Osteoblast (primary cell): Measurements from ENCODE around the gene SOX4. TPM values are rescaled to one million over a fixed set of nuclear protein-coding genes. Genes with fewer than 3 reads are reported as not detected.

Source experiments
- DNase-seq: peaks from one replicate; pipeline ENCODE4 v3.0.0; 2011; ENCODE audit warnings: low spot score, mixed read lengths; ENCODE audit not compliant: insufficient read length; ENCODE audit errors: missing footprints
- H2AFZ ChIP-seq: 2 replicates; pipeline ENCODE4 v1.6.0; 2011; ENCODE audit warnings: mild to moderate bottlenecking, low read length
- H3K27ac ChIP-seq: 2 replicates; pipeline ENCODE4 v1.5.1; 2011; ENCODE audit warnings: mild to moderate bottlenecking, low read depth, low read length, moderate library complexity
- H3K27me3 ChIP-seq: 2 replicates; pipeline ENCODE4 v1.6.0; 2012; ENCODE audit warnings: mild to moderate bottlenecking, control low read depth, inconsistent platforms, low read length, moderate library complexity; ENCODE audit not compliant: insufficient read depth
- H3K36me3 ChIP-seq: 2 replicates; pipeline ENCODE4 v1.5.1; 2011; ENCODE audit warnings: mild to moderate bottlenecking, low read length, control low read depth, moderate library complexity; ENCODE audit not compliant: insufficient read depth
- H3K4me1 ChIP-seq: 2 replicates; pipeline ENCODE4 v1.5.1; 2011; ENCODE audit warnings: mild to moderate bottlenecking, low read length, control low read depth, moderate library complexity; ENCODE audit not compliant: insufficient read depth
- H3K4me2 ChIP-seq: 2 replicates; pipeline ENCODE4 v1.6.0; 2011; ENCODE audit warnings: mild to moderate bottlenecking, low read length; ENCODE audit not compliant: insufficient read depth
- H3K4me3 ChIP-seq: fragments of 200-600 bp; sonication (generic); 3 replicates; pipeline ENCODE4 v1.5.1; 2012; ENCODE audit warnings: mild to moderate bottlenecking, low read length, inconsistent platforms; ENCODE audit not compliant: insufficient read depth
- H3K79me2 ChIP-seq: 2 replicates; pipeline ENCODE4 v1.6.0; 2012; ENCODE audit warnings: mild to moderate bottlenecking, low read length, control low read depth, inconsistent platforms; ENCODE audit not compliant: insufficient read depth
- H3K9me3 ChIP-seq: 2 replicates; pipeline ENCODE4 v1.5.1; 2011; ENCODE audit warnings: low read depth, low read length, control low read depth
- H4K20me1 ChIP-seq: 2 replicates; pipeline ENCODE4 v1.6.0; 2012; ENCODE audit warnings: mild to moderate bottlenecking, low read length, control low read depth; ENCODE audit not compliant: insufficient read depth
- CTCF ChIP-seq: IDR thresholded peaks from 2 replicates; pipeline ENCODE4 v1.5.1; 2011; ENCODE audit warnings: mild to moderate bottlenecking, low read depth, low read length, moderate library complexity; ENCODE audit errors: extremely low read depth
- total RNA-seq: library from RNA; depleted of rRNA; stranded (reverse); fragments of >200 nt; gene quantifications from 2 replicates; pipeline ENCODE4 v1.2.3, GENCODE V29; 2012

SOX4 gene
- total RNA-seq, 1 donor: 81.1 TPM

GRCh38 chr6:21595285-21596144, 2.0 kb downstream of the SOX4 start:
- peak overlapping the region; percentile 84 for H2AFZ ChIP-seq

DNA sequence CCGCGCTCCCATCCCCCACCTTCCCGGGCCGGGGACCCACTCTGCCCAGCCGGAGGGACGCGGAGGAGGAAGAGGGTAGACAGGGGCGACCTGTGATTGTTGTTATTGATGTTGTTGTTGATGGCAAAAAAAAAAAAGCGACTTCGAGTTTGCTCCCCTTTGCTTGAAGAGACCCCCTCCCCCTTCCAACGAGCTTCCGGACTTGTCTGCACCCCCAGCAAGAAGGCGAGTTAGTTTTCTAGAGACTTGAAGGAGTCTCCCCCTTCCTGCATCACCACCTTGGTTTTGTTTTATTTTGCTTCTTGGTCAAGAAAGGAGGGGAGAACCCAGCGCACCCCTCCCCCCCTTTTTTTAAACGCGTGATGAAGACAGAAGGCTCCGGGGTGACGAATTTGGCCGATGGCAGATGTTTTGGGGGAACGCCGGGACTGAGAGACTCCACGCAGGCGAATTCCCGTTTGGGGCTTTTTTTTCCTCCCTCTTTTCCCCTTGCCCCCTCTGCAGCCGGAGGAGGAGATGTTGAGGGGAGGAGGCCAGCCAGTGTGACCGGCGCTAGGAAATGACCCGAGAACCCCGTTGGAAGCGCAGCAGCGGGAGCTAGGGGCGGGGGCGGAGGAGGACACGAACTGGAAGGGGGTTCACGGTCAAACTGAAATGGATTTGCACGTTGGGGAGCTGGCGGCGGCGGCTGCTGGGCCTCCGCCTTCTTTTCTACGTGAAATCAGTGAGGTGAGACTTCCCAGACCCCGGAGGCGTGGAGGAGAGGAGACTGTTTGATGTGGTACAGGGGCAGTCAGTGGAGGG, 2.8 kb downstream of the SOX4 start:
- Histone ChIP-seq H3K9me3 (no peaks in the 10 kb centered on the region), H3K27ac (peak overlapping the region; percentile 87), H3K36me3 (no peaks in the 10 kb centered on the region), H4K20me1 (peaks cover 10% of the 10 kb centered on the region), H3K27me3 (peaks cover 3% of the 10 kb centered on the region), H3K4me1 (peaks cover 16% of the 10 kb centered on the region), H2AFZ (peak overlapping the region; percentile 84), H3K4me2 (peak overlapping the region; percentile 88), H3K4me3 (peak overlapping the region; percentile 94), H3K79me2 (peaks cover 39% of the 10 kb centered on the region)
- no peak for TF ChIP-seq CTCF
- DNase-seq: peak; percentile 93

More at GRCh38 chr6:21595285-21596144, 2.0 kb downstream of the SOX4 start:
- Histone ChIP-seq H3K9me3 (no peaks in the 10 kb centered on the region), H3K4me3 (peak overlapping the region; percentile 94), H3K4me2 (peak overlapping the region; percentile 88), H3K4me1 (peaks cover 16% of the 10 kb centered on the region), H3K27ac (peak overlapping the region; percentile 87), H3K79me2 (peaks cover 39% of the 10 kb centered on the region), H4K20me1 (peaks cover 10% of the 10 kb centered on the region), H3K36me3 (no peaks in the 10 kb centered on the region), H3K27me3 (peaks cover 3% of the 10 kb centered on the region)
- no peak for TF ChIP-seq CTCF
- peak; percentile 74 for DNase-seq

- H3K4me1 ChIP-seq: peaks cover 16% of the 10 kb centered on the region
- peak; percentile 85 for DNase-seq
- H3K4me3 ChIP-seq: peak overlapping the region; percentile 94
- peak overlapping the region; percentile 88 for H3K4me2 ChIP-seq
- peaks cover 3% of the 10 kb centered on the region for H3K27me3 ChIP-seq
- peaks cover 39% of the 10 kb centered on the region for H3K79me2 ChIP-seq
- no peaks in the 10 kb centered on the region for H3K36me3 ChIP-seq
- peak; percentile 54 for TF ChIP-seq CTCF
- peak overlapping the region; percentile 84 for H2AFZ ChIP-seq
- peaks cover 10% of the 10 kb centered on the region for H4K20me1 ChIP-seq
- peak overlapping the region; percentile 87 for H3K27ac ChIP-seq
- H3K9me3 ChIP-seq: no peaks in the 10 kb centered on the region
Observed at GRCh38 chr6:21596949-21597682, 3.6 kb downstream of the SOX4 start.
